HEK293T (cell line): Measurements from ENCODE around the gene ACADS.

Experiments used
- CTCF ChIA-PET: fragments of 350-600 bp; formaldehyde crosslinking; extraction: SDS; loops from one replicate; lab custom pipeline; 2021; ENCODE audit warnings: antibody characterized with exemption, inconsistent platforms; lab: Yijun Ruan, JAX
- POLR2A ChIA-PET: fragments of 350-600 bp; formaldehyde crosslinking; extraction: SDS; loops from one replicate; lab custom pipeline; 2020; ENCODE audit warnings: antibody characterized with exemption, inconsistent platforms; lab: Yijun Ruan, JAX
- DNase-seq: peaks from one replicate; pipeline ENCODE4 v3.0.0; 2012; ENCODE audit warnings: mixed read lengths; ENCODE audit errors: extremely low spot score
- ARNT ChIP-seq: fragments of 450-650 bp; IDR thresholded peaks from 2 replicates; pipeline ENCODE4 v1.6.1; 2017; ENCODE audit warnings: mild to moderate bottlenecking
- BHLHE40 ChIP-seq: fragments of 450-650 bp; IDR thresholded peaks from 2 replicates; pipeline ENCODE4 v1.6.1; 2016; ENCODE audit warnings: mild to moderate bottlenecking, moderate library complexity, borderline replicate concordance
- CTBP1 ChIP-seq: fragments of 450-650 bp; IDR thresholded peaks from 2 replicates; pipeline ENCODE4 v1.6.1; 2016; ENCODE audit warnings: borderline replicate concordance
- ELF4 ChIP-seq: fragments of 450-650 bp; IDR thresholded peaks from 2 replicates; pipeline ENCODE4 v1.6.1; 2017; ENCODE audit warnings: antibody characterized with exemption
- FOXA1 ChIP-seq: fragments of 450-650 bp; IDR thresholded peaks from 2 replicates; pipeline ENCODE4 v1.6.1; 2016; ENCODE audit warnings: mild to moderate bottlenecking
- FOXK2 ChIP-seq: fragments of 450-650 bp; IDR thresholded peaks from 2 replicates; pipeline ENCODE4 v1.6.1; 2016; ENCODE audit warnings: mild to moderate bottlenecking
- FOXM1 ChIP-seq: fragments of 450-650 bp; IDR thresholded peaks from 2 replicates; pipeline ENCODE4 v1.6.1; 2017; ENCODE audit warnings: mild to moderate bottlenecking, borderline replicate concordance
- HDGF ChIP-seq: fragments of 450-650 bp; IDR thresholded peaks from 2 replicates; pipeline ENCODE4 v1.6.1; 2017; ENCODE audit warnings: antibody characterized with exemption, borderline replicate concordance
- L3MBTL2 ChIP-seq: fragments of 450-650 bp; conservative IDR thresholded peaks from 2 replicates; pipeline ENCODE4 v1.6.1; 2016; ENCODE audit warnings: mild to moderate bottlenecking
- LEF1 ChIP-seq: fragments of 450-650 bp; IDR thresholded peaks from 2 replicates; pipeline ENCODE4 v1.6.1; 2017; ENCODE audit warnings: mild to moderate bottlenecking, borderline replicate concordance
- NFRKB ChIP-seq: fragments of 450-650 bp; IDR thresholded peaks from 2 replicates; pipeline ENCODE4 v1.6.1; 2016; ENCODE audit warnings: mild to moderate bottlenecking, moderate library complexity
- SP1 ChIP-seq: fragments of 450-650 bp; IDR thresholded peaks from 2 replicates; pipeline ENCODE4 v1.6.1; 2017
- SUZ12 ChIP-seq: fragments of 450-650 bp; IDR thresholded peaks from 2 replicates; pipeline ENCODE4 v1.6.1; 2016; ENCODE audit warnings: mild to moderate bottlenecking
- TARDBP ChIP-seq: fragments of 450-650 bp; IDR thresholded peaks from 2 replicates; pipeline ENCODE4 v1.6.1; 2016
- ZNF384 ChIP-seq: fragments of 450-650 bp; IDR thresholded peaks from 2 replicates; pipeline ENCODE4 v1.6.1; 2016
- TF ChIP-seq, protein P1 (sequence below): fragments of 450-650 bp; IDR thresholded peaks from 2 replicates; pipeline ENCODE4 v1.6.1; 2016

ACADS gene

DNA sequence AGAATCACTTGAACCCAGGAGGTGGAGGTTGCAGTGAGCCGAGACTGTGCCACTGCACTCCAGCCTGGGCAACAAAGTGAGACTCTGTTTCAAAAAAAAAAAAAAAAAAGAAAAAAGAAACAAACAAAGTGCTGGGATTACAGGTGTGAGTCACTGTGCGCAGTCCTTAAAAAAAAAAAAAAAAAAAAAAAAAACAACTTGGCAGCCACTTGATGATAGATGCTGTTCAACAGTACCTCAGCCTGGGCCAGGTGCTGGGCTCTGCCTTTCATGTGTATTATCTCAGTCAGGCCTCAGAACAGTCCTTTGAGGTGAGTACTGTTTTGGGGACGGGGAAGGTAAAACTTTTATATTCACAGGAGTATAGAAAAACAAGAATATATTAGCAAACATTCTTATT, 9.6 kb downstream of the ACADS start:
- TF ChIP-seq HDGF (no peak), FOXM1 (no peak), CTBP1 (no peak), ZNF384 (peak; percentile 48; the same call in 1 of the 2 replicates)
- DNase-seq = no peak
- POLR2A ChIA-PET = no interaction called here
- CTCF ChIA-PET = interaction anchor here (0.6 kb wide), 1 partner anchor 129 kb away, joined by 3 read pairs; no protein-coding TSS in a partner anchor

GRCh38 chr12:120736404-120737331, 11.0 kb downstream of the ACADS start:
- TF ChIP-seq, protein P1, sequence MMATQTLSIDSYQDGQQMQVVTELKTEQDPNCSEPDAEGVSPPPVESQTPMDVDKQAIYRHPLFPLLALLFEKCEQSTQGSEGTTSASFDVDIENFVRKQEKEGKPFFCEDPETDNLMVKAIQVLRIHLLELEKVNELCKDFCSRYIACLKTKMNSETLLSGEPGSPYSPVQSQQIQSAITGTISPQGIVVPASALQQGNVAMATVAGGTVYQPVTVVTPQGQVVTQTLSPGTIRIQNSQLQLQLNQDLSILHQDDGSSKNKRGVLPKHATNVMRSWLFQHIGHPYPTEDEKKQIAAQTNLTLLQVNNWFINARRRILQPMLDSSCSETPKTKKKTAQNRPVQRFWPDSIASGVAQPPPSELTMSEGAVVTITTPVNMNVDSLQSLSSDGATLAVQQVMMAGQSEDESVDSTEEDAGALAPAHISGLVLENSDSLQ = no peak
- POLR2A ChIA-PET = no interaction called here
- CTCF ChIA-PET = no interaction called here

GRCh38 chr12:120737557-120738251, 12.1 kb downstream of the ACADS start:
- CTCF ChIA-PET = interaction anchor here (1.2 kb wide), 1 partner anchor 234 kb away, joined by 3 read pairs; no protein-coding TSS in a partner anchor
- DNase-seq = peak; percentile 28
- POLR2A ChIA-PET = interaction anchor here (0.5 kb wide), 1 partner anchor 12 kb away, joined by 3 read pairs; the partner anchor contains the start of gene ACADS
- no peak for TF ChIP-seq ELF4
- TF ChIP-seq NFRKB = no peak
- TF ChIP-seq ARNT = no peak
- TF ChIP-seq SUZ12 = no peak
- no peak for TF ChIP-seq FOXK2
- TF ChIP-seq ZNF384 = no peak
- no peak for TF ChIP-seq CTBP1
- TF ChIP-seq SP1 = no peak

More at GRCh38 chr12:120736404-120737331, 11.0 kb downstream of the ACADS start:
- no peak for DNase-seq

DNA sequence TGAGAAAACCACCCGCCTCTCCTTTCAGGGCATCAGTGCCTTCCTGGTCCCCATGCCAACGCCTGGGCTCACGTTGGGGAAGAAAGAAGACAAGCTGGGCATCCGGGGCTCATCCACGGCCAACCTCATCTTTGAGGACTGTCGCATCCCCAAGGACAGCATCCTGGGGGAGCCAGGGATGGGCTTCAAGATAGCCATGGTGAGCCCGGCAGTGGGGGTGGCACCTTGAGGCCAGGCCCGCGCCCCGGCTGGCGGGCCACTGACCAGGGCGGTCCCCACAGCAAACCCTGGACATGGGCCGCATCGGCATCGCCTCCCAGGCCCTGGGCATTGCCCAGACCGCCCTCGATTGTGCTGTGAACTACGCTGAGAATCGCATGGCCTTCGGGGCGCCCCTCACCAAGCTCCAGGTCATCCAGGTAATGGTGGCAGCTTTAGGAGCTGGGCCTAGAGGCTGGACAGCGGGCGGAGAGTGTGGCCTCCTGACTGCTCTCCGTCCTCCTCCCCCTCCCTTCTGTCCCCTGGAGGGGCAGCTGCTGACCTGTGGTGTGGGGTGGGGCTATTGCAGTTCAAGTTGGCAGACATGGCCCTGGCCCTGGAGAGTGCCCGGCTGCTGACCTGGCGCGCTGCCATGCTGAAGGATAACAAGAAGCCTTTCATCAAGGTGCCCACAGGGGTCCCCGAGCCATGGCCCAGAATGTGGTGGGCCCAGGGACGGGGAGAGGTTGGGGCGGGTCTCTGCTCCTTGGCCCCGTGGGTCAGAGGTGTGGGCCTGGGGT, 12.8 kb downstream of the ACADS start:
- ChIA-PET POLR2A (no interaction called here), CTCF (interaction anchor here (1.2 kb wide), 1 partner anchor 233 kb away, joined by 3 read pairs; no protein-coding TSS in a partner anchor)
- TF ChIP-seq L3MBTL2 = no peak
- TF ChIP-seq, protein P1 = no peak
- TF ChIP-seq ELF4 = no peak
- no peak for TF ChIP-seq SUZ12
- no peak for TF ChIP-seq ARNT
- no peak for TF ChIP-seq FOXM1
- TF ChIP-seq CTBP1 = no peak
- no peak for TF ChIP-seq NFRKB
- no peak for TF ChIP-seq LEF1
- TF ChIP-seq SP1 = no peak
- TF ChIP-seq ZNF384 = no peak
- TF ChIP-seq TARDBP = no peak
- no peak for TF ChIP-seq HDGF
- no peak for TF ChIP-seq BHLHE40
- no peak for TF ChIP-seq FOXK2
- TF ChIP-seq FOXA1 = no peak
- no peak for DNase-seq

DNA sequence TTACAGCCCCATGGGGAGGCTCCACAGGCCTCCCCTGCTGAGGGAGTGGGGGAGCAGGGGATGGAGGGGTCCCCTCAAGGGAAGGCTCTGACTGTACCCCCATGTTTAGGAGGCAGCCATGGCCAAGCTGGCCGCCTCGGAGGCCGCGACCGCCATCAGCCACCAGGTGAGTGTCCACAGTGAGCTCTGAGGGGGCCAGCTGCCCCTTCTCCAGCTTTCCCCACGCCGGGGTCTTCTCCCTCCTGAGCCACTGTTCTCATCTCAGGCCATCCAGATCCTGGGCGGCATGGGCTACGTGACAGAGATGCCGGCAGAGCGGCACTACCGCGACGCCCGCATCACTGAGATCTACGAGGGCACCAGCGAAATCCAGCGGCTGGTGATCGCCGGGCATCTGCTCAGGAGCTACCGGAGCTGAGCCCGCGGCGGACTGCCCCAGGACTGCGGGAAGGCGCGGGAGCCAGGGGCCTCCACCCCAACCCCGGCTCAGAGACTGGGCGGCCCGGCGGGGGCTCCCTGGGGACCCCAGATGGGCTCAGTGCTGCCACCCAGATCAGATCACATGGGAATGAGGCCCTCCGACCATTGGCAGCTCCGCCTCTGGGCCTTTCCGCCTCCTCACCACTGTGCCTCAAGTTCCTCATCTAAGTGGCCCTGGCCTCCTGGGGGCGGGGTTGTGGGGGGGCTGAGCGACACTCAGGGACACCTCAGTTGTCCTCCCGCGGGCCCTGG, 13.6 kb downstream of the ACADS start:
- TF ChIP-seq L3MBTL2 = no peak
- no peak for TF ChIP-seq BHLHE40
- TF ChIP-seq, protein P1 = no peak
- no peak for TF ChIP-seq HDGF
- TF ChIP-seq ELF4 = no peak
- no peak for TF ChIP-seq ZNF384
- no peak for TF ChIP-seq SP1
- TF ChIP-seq SUZ12 = no peak
- no peak for TF ChIP-seq LEF1
- no peak for TF ChIP-seq NFRKB
- no peak for TF ChIP-seq CTBP1
- TF ChIP-seq FOXM1 = no peak
- no peak for TF ChIP-seq FOXK2
- TF ChIP-seq FOXA1 = no peak
- no peak for TF ChIP-seq ARNT
- TF ChIP-seq TARDBP = no peak
- CTCF ChIA-PET = no interaction called here

More for the DNA sequence above, 13.6 kb downstream of the ACADS start:
- POLR2A ChIA-PET = no interaction called here
- DNase-seq = no peak
